ENCODE measurements around the gene SOCS1. TPM values are rescaled to one million over a fixed set of nuclear protein-coding genes. Genes with fewer than 3 reads are reported as not detected.

Gene SOCS1
- total and polyA plus RNA-seq, 9 of the 15 experiments (the other 6 are each of a cell fraction or from before 2014, with no cell fraction given): 0.04 to 7.5 (median 2.3) TPM

- H3K9me3 ChIP-seq (replicated peaks; ENCODE audit: control insufficient read depth, insufficient read depth, low read depth, low read length): no peaks in the 10 kb centered on the region
- H3K9me1 ChIP-seq (ENCODE audit: control insufficient read depth, insufficient read depth, low read length): no peaks in the 10 kb centered on the region
- H3K4me2 ChIP-seq (ENCODE audit: insufficient read depth, low read length): no peak overlapping the region; the same call in 1 of the 2 replicates
- no peaks in the 10 kb centered on the region for H4K20me1 ChIP-seq (replicated peaks; ENCODE audit: control insufficient read depth, insufficient read depth, low read length)
- in situ Hi-C loops (cut with MboI) (no loop called here), intact Hi-C loops (cut with micrococcal nuclease) (no loop called here)
- WGBS (ENCODE audit: insufficient coverage, low coverage, missing lambda C conversion rate): 68% methylated on average over 5 of the region's 5 CpGs
- no peaks in the 10 kb centered on the region for H3K79me2 ChIP-seq (ENCODE audit: control insufficient read depth, insufficient read depth, low read length)
- TF ChIP-seq SOX6 (IDR thresholded peaks at IDR 0.05) (no peak), ZNF121 (CRISPR knock-in tag; conservative IDR thresholded peaks at IDR 0.05) (peak; percentile 50; the same call in 1 of the 2 replicates), NFYB (IDR thresholded peaks at IDR 0.05; ENCODE audit: extremely low read depth, insufficient read length) (no peak)
- TF ChIP-seq, protein P1, sequence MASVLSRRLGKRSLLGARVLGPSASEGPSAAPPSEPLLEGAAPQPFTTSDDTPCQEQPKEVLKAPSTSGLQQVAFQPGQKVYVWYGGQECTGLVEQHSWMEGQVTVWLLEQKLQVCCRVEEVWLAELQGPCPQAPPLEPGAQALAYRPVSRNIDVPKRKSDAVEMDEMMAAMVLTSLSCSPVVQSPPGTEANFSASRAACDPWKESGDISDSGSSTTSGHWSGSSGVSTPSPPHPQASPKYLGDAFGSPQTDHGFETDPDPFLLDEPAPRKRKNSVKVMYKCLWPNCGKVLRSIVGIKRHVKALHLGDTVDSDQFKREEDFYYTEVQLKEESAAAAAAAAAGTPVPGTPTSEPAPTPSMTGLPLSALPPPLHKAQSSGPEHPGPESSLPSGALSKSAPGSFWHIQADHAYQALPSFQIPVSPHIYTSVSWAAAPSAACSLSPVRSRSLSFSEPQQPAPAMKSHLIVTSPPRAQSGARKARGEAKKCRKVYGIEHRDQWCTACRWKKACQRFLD (CRISPR knock-in tag; IDR thresholded peaks at IDR 0.05): 0 out of 2 replicates have a peak, but pooled peaks have one; percentile 12
- ChIA-PET CTCF (ENCODE audit: low intra/inter-chr PET ratio) (no interaction called here), POLR2A (interaction anchor here (0.5 to 1.5 kb wide), 6 partner anchors 14 to 302 kb away, joined by 3 to 7 read pairs (median 3); partner anchors contain the start of gene PRM2)
- H2AFZ ChIP-seq (ENCODE audit: low read depth, low read length): no peak overlapping the region
- H3K9ac ChIP-seq (ENCODE audit: insufficient read depth in 1 of 2, low read depth in 2 of 2, low read length in 2 of 2): no peak overlapping the region
- no TSS peak for BruUV-seq (replicated peaks)
- ATAC-seq: no peak
- H3K36me3 ChIP-seq (ENCODE audit: control insufficient read depth, insufficient read depth, low read length): no peaks in the 10 kb centered on the region
- no peak for DNase-seq (ENCODE audit: extremely low read depth in 1 of 4, low spot score in 3 of 4)
- no peak for FAIRE-seq
- peaks cover 6 to 13% of the 10 kb centered on the region in 2 experiments; a peak in 4 of 5 replicates for H3K4me1 ChIP-seq (replicated peaks in 1 of 2; ENCODE audit: control insufficient read depth in 2 of 2, insufficient read depth in 2 of 2, low read length in 2 of 2)
- H3K27ac ChIP-seq (ENCODE audit: extremely low read depth, low read depth, low read length): no peak overlapping the region
- 0 out of 5 replicates have a peak, but pooled peaks cover 0 to 3% of the 10 kb centered on the region in 2 experiments for H3K27me3 ChIP-seq (ENCODE audit: control insufficient read depth in 2 of 2, insufficient read depth in 2 of 2, low read length in 2 of 2)
- H3K4me3 ChIP-seq: no peak overlapping the region
Observed at GRCh38 chr16:11298143-11298900, 42.3 kb upstream of the SOCS1 start.

All from K562 (cell line).